Measurements from ENCODE around the gene RNF115. TPM values are rescaled to one million over a fixed set of nuclear protein-coding genes. Genes with fewer than 3 reads are reported as not detected.

The RNF115 gene
- polyA plus RNA-seq, 2 of the 4 experiments (the other 2 are of a cell fraction) = 8.5 to 18.8 TPM

DNA sequence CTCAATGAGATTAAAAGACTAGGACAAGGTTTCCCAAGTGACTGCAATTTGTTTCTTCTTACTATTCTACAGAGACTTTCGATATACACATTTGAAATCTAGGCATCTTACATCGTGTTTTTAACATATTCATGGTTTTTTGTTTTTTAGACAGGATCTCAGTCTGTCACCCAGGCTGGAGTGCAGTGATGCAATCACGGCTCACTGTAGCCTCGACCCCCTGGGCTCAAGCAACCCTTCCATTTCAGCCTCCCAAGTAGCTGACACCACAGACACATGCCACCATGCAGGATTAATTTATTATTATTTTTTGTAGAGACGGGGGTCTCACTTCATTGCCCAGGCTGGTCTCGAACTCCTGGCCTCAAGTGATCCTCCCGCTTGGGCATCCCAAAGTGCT is 118.3 kb downstream of the RNF115 start:
- Histone ChIP-seq H3K9me3 (no peaks in the 10 kb centered on the region), H3K4me1 (peaks cover 34% of the 10 kb centered on the region), H3K4me2 (peak overlapping the region; percentile 48), H3K4me3 (no peak overlapping the region), H3K27ac (peak overlapping the region; percentile 41 to 78; a peak in 5 of 6 replicates)
- ChIA-PET POLR2A (no interaction called here), CTCF (interaction anchor here (5.6 kb wide), 1 partner anchor 16 kb away, joined by 35 read pairs; no protein-coding TSS in a partner anchor)
- ATAC-seq = no peak
- FAIRE-seq = no peak
- no peak for DNase-seq (ENCODE audit: low read depth in 1 of 2, low spot score in 1 of 2)
- WGBS (ENCODE audit: missing lambda C conversion rate) = 73% methylated on average over 7 of the region's 7 CpGs
- TF ChIP-seq CEBPB (IDR thresholded peaks at IDR 0.05) (peak in 1 of 2 experiments; percentile 39; a peak in 1 of 4 replicates), HEYL (CRISPR knock-in tag; IDR thresholded peaks at IDR 0.05) (no peak)

DNA sequence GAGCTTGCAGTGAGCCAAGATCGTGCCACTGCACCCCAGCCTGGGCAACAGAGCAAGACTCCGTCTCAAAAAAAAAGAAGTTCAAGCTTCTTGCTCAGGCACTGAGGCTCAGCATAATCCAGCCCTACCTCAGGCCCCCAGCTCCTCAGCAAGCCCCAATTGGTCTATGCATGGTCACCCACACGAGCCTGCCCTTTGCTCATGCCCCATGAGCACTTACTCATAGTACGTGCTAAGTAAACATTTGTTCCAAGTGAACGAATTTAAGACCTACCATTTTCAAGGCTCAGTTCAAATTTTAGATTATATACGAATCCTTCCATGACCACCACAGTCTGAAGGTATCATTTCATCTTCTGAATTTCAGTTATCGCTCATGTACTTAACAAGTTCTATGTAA is 121.1 kb downstream of the RNF115 start:
- ATAC-seq (no peak), DNase-seq (ENCODE audit: low read depth in 1 of 2, low spot score in 1 of 2) (no peak), FAIRE-seq (no peak)
- Histone ChIP-seq H3K9me3 (no peaks in the 10 kb centered on the region), H3K27ac (no peak overlapping the region), H3K4me3 (no peak overlapping the region), H3K4me2 (no peak overlapping the region), H3K4me1 (peaks cover 26% of the 10 kb centered on the region)
- ChIA-PET POLR2A (no interaction called here), CTCF (interaction anchor here (1.0 to 5.6 kb wide), 3 partner anchors 10 to 78 kb away, joined by 3 to 35 read pairs (median 4); no protein-coding TSS in a partner anchor)
- TF ChIP-seq, protein P1, sequence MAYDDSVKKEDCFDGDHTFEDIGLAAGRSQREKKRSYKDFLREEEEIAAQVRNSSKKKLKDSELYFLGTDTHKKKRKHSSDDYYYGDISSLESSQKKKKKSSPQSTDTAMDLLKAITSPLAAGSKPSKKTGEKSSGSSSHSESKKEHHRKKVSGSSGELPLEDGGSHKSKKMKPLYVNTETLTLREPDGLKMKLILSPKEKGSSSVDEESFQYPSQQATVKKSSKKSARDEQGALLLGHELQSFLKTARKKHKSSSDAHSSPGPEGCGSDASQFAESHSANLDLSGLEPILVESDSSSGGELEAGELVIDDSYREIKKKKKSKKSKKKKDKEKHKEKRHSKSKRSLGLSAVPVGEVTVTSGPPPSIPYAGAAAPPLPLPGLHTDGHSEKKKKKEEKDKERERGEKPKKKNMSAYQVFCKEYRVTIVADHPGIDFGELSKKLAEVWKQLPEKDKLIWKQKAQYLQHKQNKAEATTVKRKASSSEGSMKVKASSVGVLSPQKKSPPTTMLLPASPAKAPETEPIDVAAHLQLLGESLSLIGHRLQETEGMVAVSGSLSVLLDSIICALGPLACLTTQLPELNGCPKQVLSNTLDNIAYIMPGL (CRISPR knock-in tag; IDR thresholded peaks at IDR 0.05; ENCODE audit: borderline replicate concordance) = no peak
- 76% methylated on average over 7 of the region's 7 CpGs for WGBS (ENCODE audit: missing lambda C conversion rate)

DNA sequence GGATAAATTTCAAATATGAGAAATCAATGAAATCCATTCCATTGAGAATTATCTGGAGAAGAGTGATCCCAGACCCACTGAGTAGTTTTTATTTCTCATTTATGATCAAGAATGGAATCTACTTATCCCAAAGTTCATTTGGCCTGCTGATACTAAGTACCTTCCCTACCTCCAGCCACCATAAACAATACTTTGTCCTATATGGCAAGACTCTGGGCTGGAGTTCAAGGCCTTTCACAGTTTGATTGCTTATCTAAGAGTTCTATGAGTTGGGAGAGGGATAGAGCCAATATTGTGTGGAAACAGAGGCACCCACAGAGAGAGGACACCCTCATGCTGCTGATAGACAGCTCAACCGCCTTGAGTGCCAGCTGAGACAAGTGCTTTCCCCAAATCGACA is 121.8 kb downstream of the RNF115 start:
- CTCF ChIA-PET = interaction anchor here (5.6 kb wide), 1 partner anchor 19 kb away, joined by 35 read pairs; no protein-coding TSS in a partner anchor
- WGBS (ENCODE audit: missing lambda C conversion rate) = 53% methylated on average over 2 of the region's 2 CpGs
- Histone ChIP-seq H3K27ac (no peak overlapping the region), H3K9me3 (no peaks in the 10 kb centered on the region), H3K4me3 (no peak overlapping the region), H3K4me1 (peaks cover 19% of the 10 kb centered on the region), H3K4me2 (no peak overlapping the region)
- ATAC-seq = no peak
- POLR2A ChIA-PET = interaction anchor here (0.5 kb wide), 1 partner anchor 54 kb away, joined by 3 read pairs; no protein-coding TSS in a partner anchor
- no peak for DNase-seq (ENCODE audit: low read depth in 1 of 2, low spot score in 1 of 2)
- TF ChIP-seq, protein P2, sequence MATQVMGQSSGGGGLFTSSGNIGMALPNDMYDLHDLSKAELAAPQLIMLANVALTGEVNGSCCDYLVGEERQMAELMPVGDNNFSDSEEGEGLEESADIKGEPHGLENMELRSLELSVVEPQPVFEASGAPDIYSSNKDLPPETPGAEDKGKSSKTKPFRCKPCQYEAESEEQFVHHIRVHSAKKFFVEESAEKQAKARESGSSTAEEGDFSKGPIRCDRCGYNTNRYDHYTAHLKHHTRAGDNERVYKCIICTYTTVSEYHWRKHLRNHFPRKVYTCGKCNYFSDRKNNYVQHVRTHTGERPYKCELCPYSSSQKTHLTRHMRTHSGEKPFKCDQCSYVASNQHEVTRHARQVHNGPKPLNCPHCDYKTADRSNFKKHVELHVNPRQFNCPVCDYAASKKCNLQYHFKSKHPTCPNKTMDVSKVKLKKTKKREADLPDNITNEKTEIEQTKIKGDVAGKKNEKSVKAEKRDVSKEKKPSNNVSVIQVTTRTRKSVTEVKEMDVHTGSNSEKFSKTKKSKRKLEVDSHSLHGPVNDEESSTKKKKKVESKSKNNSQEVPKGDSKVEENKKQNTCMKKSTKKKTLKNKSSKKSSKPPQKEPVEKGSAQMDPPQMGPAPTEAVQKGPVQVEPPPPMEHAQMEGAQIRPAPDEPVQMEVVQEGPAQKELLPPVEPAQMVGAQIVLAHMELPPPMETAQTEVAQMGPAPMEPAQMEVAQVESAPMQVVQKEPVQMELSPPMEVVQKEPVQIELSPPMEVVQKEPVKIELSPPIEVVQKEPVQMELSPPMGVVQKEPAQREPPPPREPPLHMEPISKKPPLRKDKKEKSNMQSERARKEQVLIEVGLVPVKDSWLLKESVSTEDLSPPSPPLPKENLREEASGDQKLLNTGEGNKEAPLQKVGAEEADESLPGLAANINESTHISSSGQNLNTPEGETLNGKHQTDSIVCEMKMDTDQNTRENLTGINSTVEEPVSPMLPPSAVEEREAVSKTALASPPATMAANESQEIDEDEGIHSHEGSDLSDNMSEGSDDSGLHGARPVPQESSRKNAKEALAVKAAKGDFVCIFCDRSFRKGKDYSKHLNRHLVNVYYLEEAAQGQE (IDR thresholded peaks at IDR 0.05) = no peak
- no peak for TF ChIP-seq POLR2AphosphoS2 (conservative IDR thresholded peaks at IDR 0.05; ENCODE audit: low read length)
- TF ChIP-seq RNF2 (IDR thresholded peaks at IDR 0.05; ENCODE audit: borderline replicate concordance, low read depth) = no peak
- TF ChIP-seq ESRRA (IDR thresholded peaks at IDR 0.05; ENCODE audit: borderline replicate concordance, low read length) = no peak
- TF ChIP-seq, protein P3, sequence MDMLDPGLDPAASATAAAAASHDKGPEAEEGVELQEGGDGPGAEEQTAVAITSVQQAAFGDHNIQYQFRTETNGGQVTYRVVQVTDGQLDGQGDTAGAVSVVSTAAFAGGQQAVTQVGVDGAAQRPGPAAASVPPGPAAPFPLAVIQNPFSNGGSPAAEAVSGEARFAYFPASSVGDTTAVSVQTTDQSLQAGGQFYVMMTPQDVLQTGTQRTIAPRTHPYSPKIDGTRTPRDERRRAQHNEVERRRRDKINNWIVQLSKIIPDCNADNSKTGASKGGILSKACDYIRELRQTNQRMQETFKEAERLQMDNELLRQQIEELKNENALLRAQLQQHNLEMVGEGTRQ (IDR thresholded peaks at IDR 0.05) = no peak
- TF ChIP-seq MYC (IDR thresholded peaks at IDR 0.05; ENCODE audit: borderline replicate concordance, low read length) = no peak
- no peak for TF ChIP-seq POLR2A (IDR thresholded peaks at IDR 0.05; ENCODE audit: low read length)
- TF ChIP-seq ZC3H11A (IDR thresholded peaks at IDR 0.05) = no peak
- no peak for TF ChIP-seq NFE2L2 (conservative IDR thresholded peaks at IDR 0.05; ENCODE audit: low read length)
- no peak for TF ChIP-seq MAZ (IDR thresholded peaks at IDR 0.05; ENCODE audit: borderline replicate concordance, low read depth, low read length)
- TF ChIP-seq RCOR1 (IDR thresholded peaks at IDR 0.05; ENCODE audit: low read depth, low read length) = no peak
- TF ChIP-seq CBX2 (IDR thresholded peaks at IDR 0.05; ENCODE audit: borderline replicate concordance, low read depth) = no peak
- TF ChIP-seq, protein P1 (CRISPR knock-in tag; IDR thresholded peaks at IDR 0.05; ENCODE audit: borderline replicate concordance) = no peak
- FAIRE-seq = no peak

Data from A549 (cell line).